HepG2 (cell line): ENCODE measurements around the gene TMCO6. TPM values are rescaled to one million over a fixed set of nuclear protein-coding genes. Genes with fewer than 3 reads are reported as not detected.

Source experiments
- ATAC-seq: fragments of 200-7000 bp; cut with Tn5 transposase; 3 replicates; pipeline ENCODE4 v1.9.1; 2020; ENCODE audit warnings: mild to moderate bottlenecking, moderate library complexity
- BruUV-seq: library from RNA; stranded (reverse); fragments of 400-500 nt; replicated peaks from 2 replicates; lab custom pipeline; 2021; lab: Mats Ljungman, UMichigan
- CTCF ChIA-PET: fragments of 300-600 bp; formaldehyde crosslinking; extraction: SDS; loops from one replicate; lab custom pipeline; 2021; ENCODE audit warnings: low total read pairs, inconsistent platforms, low intra/inter-chr PET ratio; lab: Yijun Ruan, JAX
- POLR2A ChIA-PET: fragments of 350-600 bp; sonication (Branson Sonifier 250); formaldehyde crosslinking; loops from one replicate; lab custom pipeline; 2020; ENCODE audit warnings: antibody characterized with exemption, inconsistent platforms; lab: Yijun Ruan, JAX
- DNase-seq: peaks from one replicate; pipeline ENCODE4 v3.0.0-alpha.2; 2015; ENCODE audit warnings: low spot score
- FAIRE-seq: peaks from 3 replicates; lab custom pipeline; 2011; peaks lifted over from hg19 to GRCh38; lab: Jason Lieb, UNC
- H2AFZ ChIP-seq: one replicate; pipeline ENCODE4 v1.6.1; 2011; ENCODE audit warnings: low read length, inconsistent platforms
- H3K27ac ChIP-seq: fragments of 300-600 bp; 3 replicates; pipeline ENCODE4 v1.8.0; 2011; ENCODE audit warnings: mixed run types, mild to moderate bottlenecking, mixed read lengths, low read length, inconsistent platforms; ENCODE audit not compliant: insufficient read depth; ENCODE audit errors: extremely low read length
- H3K27me3 ChIP-seq, 2 experiments: fragments of 200-600 bp in 1 of 2; 2 replicates in 1 of 2; 3 replicates in 1 of 2; pipeline versions ENCODE4 v1.6.0 to v1.8.0; 2011; ENCODE audit warnings: low read length in 2 of 2, mild to moderate bottlenecking in 2 of 2, moderate library complexity in 2 of 2, inconsistent platforms in 1 of 2; ENCODE audit not compliant: insufficient read depth in 2 of 2, control insufficient read depth in 1 of 2
- H3K36me3 ChIP-seq, 2 experiments: fragments of 200-600 bp in 1 of 2; replicated peaks in 1 of 2; 2 replicates in 1 of 2; 3 replicates in 1 of 2; pipeline versions ENCODE4 v1.5.1 to v1.8.0; 2011; ENCODE audit warnings: low read length in 2 of 2, inconsistent platforms in 1 of 2; ENCODE audit not compliant: insufficient read depth in 2 of 2, control insufficient read depth in 1 of 2
- H3K4me1 ChIP-seq: 2 replicates; pipeline ENCODE4 v1.5.1; 2012; ENCODE audit warnings: low read length, inconsistent platforms; ENCODE audit not compliant: insufficient read depth
- H3K4me2 ChIP-seq: 2 replicates; pipeline ENCODE4 v1.6.0; 2011; ENCODE audit warnings: low read depth, low read length, inconsistent platforms
- H3K4me3 ChIP-seq, 3 experiments: fragments of 200-600 bp in 1 of 3; sonication (generic), shearing (Covaris generic) in 1 of 3; replicated peaks in 1 of 3; 2 replicates each; pipeline ENCODE4 v1.5.1; 2011 to 2016; ENCODE audit warnings: low read length in 3 of 3, inconsistent platforms in 2 of 3, low read depth in 2 of 3, mild to moderate bottlenecking in 2 of 3, control low read depth in 1 of 3, mixed read lengths in 1 of 3; ENCODE audit not compliant: insufficient read depth in 1 of 3
- H3K79me2 ChIP-seq: one replicate; pipeline ENCODE4 v1.6.1; 2011; ENCODE audit warnings: low read length, inconsistent platforms; ENCODE audit not compliant: insufficient read depth
- H3K9ac ChIP-seq: 2 replicates; pipeline ENCODE4 v1.6.0; 2011; ENCODE audit warnings: mild to moderate bottlenecking, low read depth, low read length, inconsistent platforms; ENCODE audit not compliant: insufficient read depth
- H3K9me3 ChIP-seq: 2 replicates; pipeline ENCODE4 v1.5.1; 2012; ENCODE audit warnings: mild to moderate bottlenecking, low read length
- H4K20me1 ChIP-seq: 2 replicates; pipeline ENCODE4 v1.6.0; 2011; ENCODE audit warnings: inconsistent platforms, mild to moderate bottlenecking, low read length, moderate library complexity; ENCODE audit not compliant: insufficient read depth
- CHD4 ChIP-seq: fragments of 200-600 bp; sonication (generic); IDR thresholded peaks from 2 replicates; pipeline ENCODE4 v1.7.0; 2017; ENCODE audit warnings: mild to moderate bottlenecking, low read length, borderline replicate concordance
- KLF6 ChIP-seq: IDR thresholded peaks from 2 replicates; pipeline ENCODE4 v1.8.0; 2016; ENCODE audit warnings: missing biosample characterization, missing genetic modification reagents
- LCORL ChIP-seq, 2 experiments: fragments of 450-650 bp in 1 of 2; sonication (generic) in 1 of 2; formaldehyde crosslinking in 1 of 2; IDR thresholded peaks; 2 replicates each; pipeline versions ENCODE4 v1.5.0 to v1.6.1; 2017 to 2020; ENCODE audit warnings: antibody characterized with exemption in 1 of 2, missing genetic modification reagents in 1 of 2
- MIER3 ChIP-seq: IDR thresholded peaks from 2 replicates; pipeline ENCODE4 v1.6.1; 2016; ENCODE audit warnings: missing compliant biosample characterization, borderline replicate concordance
- RARG ChIP-seq: sonication (generic); formaldehyde crosslinking; IDR thresholded peaks from 2 replicates; pipeline ENCODE4 v1.4.0; 2020; ENCODE audit warnings: low read depth, mild to moderate bottlenecking, missing genetic modification reagents
- ZNF296 ChIP-seq: sonication (generic); formaldehyde crosslinking; conservative IDR thresholded peaks from 2 replicates; pipeline ENCODE4 v1.5.0; 2020; ENCODE audit warnings: mild to moderate bottlenecking, missing genetic modification reagents
- ZNF343 ChIP-seq: sonication (generic); formaldehyde crosslinking; IDR thresholded peaks from 2 replicates; pipeline ENCODE4 v1.4.0; 2020; ENCODE audit warnings: mild to moderate bottlenecking, missing genetic modification reagents
- ZNF619 ChIP-seq: sonication (generic); formaldehyde crosslinking; IDR thresholded peaks from 2 replicates; pipeline ENCODE4 v1.4.0; 2020; ENCODE audit warnings: mild to moderate bottlenecking, missing genetic modification reagents
- ZNF83 ChIP-seq: sonication (generic); formaldehyde crosslinking; IDR thresholded peaks from 2 replicates; pipeline ENCODE4 v1.4.0; 2020; ENCODE audit warnings: missing genetic modification reagents, mild to moderate bottlenecking, borderline replicate concordance
- WGBS: methylation state at CpG from one replicate; pipeline ENCODE4 v1.1.6; 2017; ENCODE audit warnings: low lambda C conversion rate; 5-methylcytosine and 5-hydroxymethylcytosine counted together
- in situ Hi-C: cut with HindIII; loops from 2 replicates; pipeline ENCODE4 v1.10.0; 2017; ENCODE audit warnings: low pct_unique_long_range_greater_than_20kb; ENCODE audit not compliant: extremely low pct_ligation_motif_present
- intact Hi-C: fragments of 100-400 bp; cut with micrococcal nuclease; formaldehyde crosslinking; loops from one replicate; pipeline ENCODE4 v1.10.0; 2022; ENCODE audit not compliant: unreplicated experiment
- polyA plus RNA-seq, 8 experiments: library from polyadenylated mRNA; depleted of rRNA in 3 of 8; stranded (reverse) in 7 of 8; unstranded in 1 of 8; fragments of >200 nt; fragmentation: Illumina TruSeq in 4 of 8; extraction: Trizol in 4 of 8; gene quantifications; 2 replicates each; pipeline versions ENCODE4 v1.2.1 to v1.2.3, GENCODE V29; 2011 to 2016; ENCODE audit warnings: low read depth in 4 of 8, missing spikeins in 1 of 8, mixed read lengths in 1 of 8; ENCODE audit not compliant: insufficient read depth in 1 of 8
- total RNA-seq, 5 experiments: library from RNA; depleted of rRNA; stranded (reverse); fragments of >200 nt; fragmentation: Illumina TruSeq; extraction: Trizol; gene quantifications; 2 replicates each; pipeline ENCODE4 v1.2.3, GENCODE V29; 2016; ENCODE audit warnings: low read depth in 1 of 5
- TF ChIP-seq, protein P1 (sequence below), 2 experiments: sonication (generic) in 1 of 2; formaldehyde crosslinking in 1 of 2; IDR thresholded peaks; 2 replicates each; pipeline versions ENCODE4 v1.5.1 to v1.6.1; 2011 to 2020; ENCODE audit warnings: borderline replicate concordance in 1 of 2, low read depth in 1 of 2, low read length in 1 of 2, mild to moderate bottlenecking in 1 of 2, missing genetic modification reagents in 1 of 2, moderate library complexity in 1 of 2
- TF ChIP-seq, protein P2 (sequence below): sonication (generic); formaldehyde crosslinking; IDR thresholded peaks from 2 replicates; pipeline ENCODE4 v1.8.0; 2022; ENCODE audit warnings: missing genetic modification reagents, mild to moderate bottlenecking, moderate library complexity, borderline replicate concordance
- TF ChIP-seq, protein P3 (sequence below): sonication (generic); formaldehyde crosslinking; IDR thresholded peaks from 2 replicates; pipeline ENCODE4 v1.9.0; 2021; ENCODE audit warnings: missing genetic modification reagents, mild to moderate bottlenecking, borderline replicate concordance
- TF ChIP-seq, protein P4 (sequence below): sonication (generic); formaldehyde crosslinking; IDR thresholded peaks from 2 replicates; pipeline ENCODE4 v1.5.0; 2020; ENCODE audit warnings: missing genetic modification reagents

Gene TMCO6
- total and polyA plus RNA-seq, 2 of the 13 experiments (the other 11 are each of a cell fraction or from before 2014, with no cell fraction given) = 16.6 to 28.2 TPM

DNA sequence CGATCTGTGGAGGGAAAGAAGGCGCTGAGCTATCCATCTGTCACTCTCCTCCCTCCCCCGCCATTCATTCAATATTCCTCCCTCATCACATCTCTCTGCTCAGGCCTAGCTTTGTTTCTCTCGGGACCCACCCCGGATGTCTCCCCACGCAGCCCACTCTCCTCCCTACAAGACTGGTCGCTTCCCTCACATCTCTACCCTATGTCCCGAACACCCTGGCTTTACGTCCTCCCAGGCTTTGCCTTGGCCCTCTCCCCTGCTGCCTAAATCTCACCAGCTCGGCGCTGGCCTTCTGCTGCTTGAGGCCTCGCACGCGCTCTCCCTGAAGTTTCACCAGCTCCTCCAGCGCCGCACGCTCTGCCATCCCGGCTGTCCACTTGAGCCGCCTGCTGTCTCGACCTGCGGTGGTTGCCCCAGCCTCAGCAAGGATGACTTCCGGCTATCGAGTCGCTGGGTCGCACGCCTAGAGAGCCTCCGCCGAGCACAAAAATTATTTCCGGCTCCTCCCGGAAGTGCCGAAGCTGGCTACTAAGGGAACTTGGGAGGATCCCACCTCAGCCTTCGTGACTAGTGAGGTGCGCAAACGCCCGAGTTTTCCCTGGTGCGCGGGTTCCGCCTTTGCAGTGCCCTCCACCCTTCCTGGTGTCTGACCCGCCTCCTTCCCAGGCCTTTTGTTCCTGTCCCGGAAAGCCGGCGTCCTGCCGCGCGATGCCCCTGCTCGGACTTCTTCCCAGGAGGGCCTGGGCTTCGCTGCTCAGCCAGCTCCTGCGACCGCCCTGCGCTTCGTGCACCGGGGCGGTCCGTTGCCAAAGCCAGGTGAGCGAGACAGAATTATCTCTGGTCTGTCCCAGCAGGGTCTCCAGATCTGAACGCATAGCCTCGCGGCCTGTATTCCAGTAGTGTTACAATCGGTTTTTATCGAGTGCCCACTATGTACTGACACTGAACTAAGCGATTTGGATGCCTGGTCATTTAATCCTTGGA lies 52.0 kb downstream of the TMCO6 start, which contains the start of the genes HARS1 and HARS2 (continued):
- TF ChIP-seq, protein P1, sequence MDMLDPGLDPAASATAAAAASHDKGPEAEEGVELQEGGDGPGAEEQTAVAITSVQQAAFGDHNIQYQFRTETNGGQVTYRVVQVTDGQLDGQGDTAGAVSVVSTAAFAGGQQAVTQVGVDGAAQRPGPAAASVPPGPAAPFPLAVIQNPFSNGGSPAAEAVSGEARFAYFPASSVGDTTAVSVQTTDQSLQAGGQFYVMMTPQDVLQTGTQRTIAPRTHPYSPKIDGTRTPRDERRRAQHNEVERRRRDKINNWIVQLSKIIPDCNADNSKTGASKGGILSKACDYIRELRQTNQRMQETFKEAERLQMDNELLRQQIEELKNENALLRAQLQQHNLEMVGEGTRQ (IDR thresholded peaks at IDR 0.05; ENCODE audit: low read depth, low read length) = no peak
- TF ChIP-seq, protein P1 (CRISPR knock-in tag; IDR thresholded peaks at IDR 0.05; ENCODE audit: borderline replicate concordance) = no peak
- TF ChIP-seq, protein P2, sequence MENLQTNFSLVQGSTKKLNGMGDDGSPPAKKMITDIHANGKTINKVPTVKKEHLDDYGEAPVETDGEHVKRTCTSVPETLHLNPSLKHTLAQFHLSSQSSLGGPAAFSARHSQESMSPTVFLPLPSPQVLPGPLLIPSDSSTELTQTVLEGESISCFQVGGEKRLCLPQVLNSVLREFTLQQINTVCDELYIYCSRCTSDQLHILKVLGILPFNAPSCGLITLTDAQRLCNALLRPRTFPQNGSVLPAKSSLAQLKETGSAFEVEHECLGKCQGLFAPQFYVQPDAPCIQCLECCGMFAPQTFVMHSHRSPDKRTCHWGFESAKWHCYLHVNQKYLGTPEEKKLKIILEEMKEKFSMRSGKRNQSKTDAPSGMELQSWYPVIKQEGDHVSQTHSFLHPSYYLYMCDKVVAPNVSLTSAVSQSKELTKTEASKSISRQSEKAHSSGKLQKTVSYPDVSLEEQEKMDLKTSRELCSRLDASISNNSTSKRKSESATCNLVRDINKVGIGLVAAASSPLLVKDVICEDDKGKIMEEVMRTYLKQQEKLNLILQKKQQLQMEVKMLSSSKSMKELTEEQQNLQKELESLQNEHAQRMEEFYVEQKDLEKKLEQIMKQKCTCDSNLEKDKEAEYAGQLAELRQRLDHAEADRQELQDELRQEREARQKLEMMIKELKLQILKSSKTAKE = peak; percentile 36; the same call in 1 of the 2 replicates

DNA sequence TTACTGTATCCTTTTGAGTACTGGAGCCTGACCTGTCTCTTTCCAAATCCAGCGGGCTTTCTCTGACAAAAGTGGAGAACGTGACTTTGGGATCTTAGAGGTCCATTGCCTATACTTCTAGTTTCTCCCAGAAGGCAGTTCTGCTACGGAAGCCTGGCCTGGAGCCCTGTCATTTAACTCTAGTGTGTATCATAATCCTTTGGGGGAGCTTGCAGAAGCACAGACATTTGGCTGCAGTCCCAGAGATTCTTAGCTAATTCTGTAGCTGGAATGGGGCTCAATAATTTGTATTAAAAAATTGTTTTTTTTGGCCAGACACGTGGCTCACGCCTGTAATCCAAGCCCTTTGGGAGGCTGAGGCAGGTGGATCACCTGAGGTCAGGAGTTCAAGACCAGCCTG lies 55.0 kb downstream of the TMCO6 start:
- H3K27me3 ChIP-seq = no peaks in the 10 kb centered on the region; a peak in 1 of 5 replicates
- ATAC-seq (no peak), DNase-seq (no peak), FAIRE-seq (no peak)
- H3K4me3 ChIP-seq = no peak overlapping the region
- H3K9ac ChIP-seq = no peak overlapping the region
- no peaks in the 10 kb centered on the region for H4K20me1 ChIP-seq
- intact Hi-C loops (no loop called here), in situ Hi-C loops (no loop called here)
- H3K4me2 ChIP-seq = no peak overlapping the region
- peaks cover 36% of the 10 kb centered on the region for H3K79me2 ChIP-seq
- H3K9me3 ChIP-seq = no peaks in the 10 kb centered on the region
- H2AFZ ChIP-seq = no peak overlapping the region
- WGBS = 95% methylated on average over 5 of the region's 5 CpGs
- no peak overlapping the region for H3K27ac ChIP-seq
- ChIA-PET CTCF (no interaction called here), POLR2A (no interaction called here)
- no TSS peak for BruUV-seq
- H3K36me3 ChIP-seq = peaks cover 15 to 55% of the 10 kb centered on the region in 2 experiments
- peaks cover 28% of the 10 kb centered on the region for H3K4me1 ChIP-seq
- TF ChIP-seq, protein P3, sequence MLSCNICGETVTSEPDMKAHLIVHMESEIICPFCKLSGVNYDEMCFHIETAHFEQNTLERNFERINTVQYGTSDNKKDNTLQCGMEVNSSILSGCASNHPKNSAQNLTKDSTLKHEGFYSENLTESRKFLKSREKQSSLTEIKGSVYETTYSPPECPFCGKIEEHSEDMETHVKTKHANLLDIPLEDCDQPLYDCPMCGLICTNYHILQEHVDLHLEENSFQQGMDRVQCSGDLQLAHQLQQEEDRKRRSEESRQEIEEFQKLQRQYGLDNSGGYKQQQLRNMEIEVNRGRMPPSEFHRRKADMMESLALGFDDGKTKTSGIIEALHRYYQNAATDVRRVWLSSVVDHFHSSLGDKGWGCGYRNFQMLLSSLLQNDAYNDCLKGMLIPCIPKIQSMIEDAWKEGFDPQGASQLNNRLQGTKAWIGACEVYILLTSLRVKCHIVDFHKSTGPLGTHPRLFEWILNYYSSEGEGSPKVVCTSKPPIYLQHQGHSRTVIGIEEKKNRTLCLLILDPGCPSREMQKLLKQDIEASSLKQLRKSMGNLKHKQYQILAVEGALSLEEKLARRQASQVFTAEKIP (CRISPR knock-in tag) = no peak
- no peak for TF ChIP-seq MIER3 (CRISPR knock-in tag)
- no peak for TF ChIP-seq ZNF83
- no peak for TF ChIP-seq LCORL (IDR thresholded peaks at IDR 0.05)
- TF ChIP-seq LCORL (CRISPR knock-in tag; IDR thresholded peaks at IDR 0.05) = no peak
- no peak for TF ChIP-seq KLF6 (CRISPR knock-in tag)
- TF ChIP-seq RARG (CRISPR knock-in tag) = no peak
- TF ChIP-seq ZNF343 = no peak
- TF ChIP-seq CHD4 = no peak
- TF ChIP-seq ZNF619 = no peak
- TF ChIP-seq ZNF296 (CRISPR knock-in tag) = no peak
- TF ChIP-seq, protein P4, sequence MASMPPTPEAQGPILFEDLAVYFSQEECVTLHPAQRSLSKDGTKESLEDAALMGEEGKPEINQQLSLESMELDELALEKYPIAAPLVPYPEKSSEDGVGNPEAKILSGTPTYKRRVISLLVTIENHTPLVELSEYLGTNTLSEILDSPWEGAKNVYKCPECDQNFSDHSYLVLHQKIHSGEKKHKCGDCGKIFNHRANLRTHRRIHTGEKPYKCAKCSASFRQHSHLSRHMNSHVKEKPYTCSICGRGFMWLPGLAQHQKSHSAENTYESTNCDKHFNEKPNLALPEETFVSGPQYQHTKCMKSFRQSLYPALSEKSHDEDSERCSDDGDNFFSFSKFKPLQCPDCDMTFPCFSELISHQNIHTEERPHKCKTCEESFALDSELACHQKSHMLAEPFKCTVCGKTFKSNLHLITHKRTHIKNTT (CRISPR knock-in tag) = no peak
